Erythroblast (primary cell): Measurements from ENCODE around the gene STK24.

Source experiments
- GATA1 ChIP-seq: IDR thresholded peaks from 2 replicates; pipeline ENCODE4 v1.6.1; 2011; ENCODE audit warnings: low read depth, mild to moderate bottlenecking, control low read depth, low read length, moderate library complexity
- POLR2A ChIP-seq: IDR thresholded peaks from 2 replicates; pipeline ENCODE4 v1.6.1; 2011; ENCODE audit warnings: mild to moderate bottlenecking, low read length

GRCh38 chr13:98494769-98495168 is 82.1 kb downstream of the STK24 start:
- TF ChIP-seq POLR2A (no peak), GATA1 (no peak)
